ENCODE data around the gene PTPRR.

GRCh38 chr12:70659077-70659606 lies 261.4 kb downstream of the PTPRR start:
- TF ChIP-seq ZNF274 (IDR thresholded peaks at IDR 0.05; ENCODE audit: low read depth, low read length) (no peak), SUZ12 (IDR thresholded peaks at IDR 0.05; ENCODE audit: extremely low read depth, insufficient read depth, insufficient read length) (no peak)

Data from NT2/D1 (cell line).